ENCODE data around the gene CCDC138. TPM values are rescaled to one million over a fixed set of nuclear protein-coding genes. Genes with fewer than 3 reads are reported as not detected.

CCDC138 gene
- total RNA-seq, 4 donors from 2014 or later = 4.4 to 26.0 (median 9.8) TPM

- intact Hi-C loops (cut with DNase I; ENCODE audit: low total_unique reads) = no loop called here
- Histone ChIP-seq H3K4me1 (no peaks in the 10 kb centered on the region), H3K9me3 (no peaks in the 10 kb centered on the region), H3K36me3 (no peaks in the 10 kb centered on the region), H3K4me3 (no peak overlapping the region), H3K27ac (no peak overlapping the region), H3K27me3 (no peaks in the 10 kb centered on the region)
- no peak for DNase-seq
- no peak for TF ChIP-seq CTCF (IDR thresholded peaks at IDR 0.05)
- no peak for TF ChIP-seq POLR2A (IDR thresholded peaks at IDR 0.05)
These were observed 133.2 kb downstream of the CCDC138 start for GRCh38 chr2:108919571-108920373.

GRCh38 chr2:108920686-108921085, 134.1 kb downstream of the CCDC138 start:
- intact Hi-C loops (cut with DNase I; ENCODE audit: low total_unique reads) = no loop called here
- Histone ChIP-seq H3K4me1 (no peaks in the 10 kb centered on the region), H3K9me3 (no peaks in the 10 kb centered on the region), H3K27ac (no peak overlapping the region), H3K27me3 (no peaks in the 10 kb centered on the region), H3K36me3 (no peaks in the 10 kb centered on the region), H3K4me3 (no peak overlapping the region)
- TF ChIP-seq CTCF (IDR thresholded peaks at IDR 0.05) (no peak), POLR2A (IDR thresholded peaks at IDR 0.05) (no peak)
- no peak for DNase-seq

GRCh38 chr2:108921096-108922030, 134.8 kb downstream of the CCDC138 start:
- TF ChIP-seq POLR2A (IDR thresholded peaks at IDR 0.05) (no peak), CTCF (IDR thresholded peaks at IDR 0.05) (no peak)
- no peaks in the 10 kb centered on the region for H3K27me3 ChIP-seq
- H3K27ac ChIP-seq = no peak overlapping the region
- no peak for DNase-seq
- H3K4me3 ChIP-seq = no peak overlapping the region
- H3K36me3 ChIP-seq = no peaks in the 10 kb centered on the region
- no peaks in the 10 kb centered on the region for H3K4me1 ChIP-seq
- intact Hi-C loops (cut with DNase I; ENCODE audit: low total_unique reads) = no loop called here
- no peaks in the 10 kb centered on the region for H3K9me3 ChIP-seq

- Histone ChIP-seq H3K27me3 (no peaks in the 10 kb centered on the region), H3K4me1 (no peaks in the 10 kb centered on the region), H3K36me3 (no peaks in the 10 kb centered on the region), H3K9me3 (no peaks in the 10 kb centered on the region), H3K27ac (no peak overlapping the region), H3K4me3 (no peak overlapping the region)
- TF ChIP-seq POLR2A (IDR thresholded peaks at IDR 0.05) (no peak), CTCF (IDR thresholded peaks at IDR 0.05) (no peak)
- intact Hi-C loops (cut with DNase I; ENCODE audit: low total_unique reads) = no loop called here
- no peak for DNase-seq
These were observed 135.8 kb downstream of the CCDC138 start for GRCh38 chr2:108922141-108922915.
